Upper lobe of left lung (tissue), 4 donors: ENCODE data around the gene KSR2.

Experiments
- POLR2A ChIP-seq, 4 donors: fragments of 450-650 bp; IDR thresholded peaks; one replicate each; pipeline ENCODE4 v1.5.1; 2016 to 2017; ENCODE audit warnings: antibody characterized with exemption in 4 of 4, mild to moderate bottlenecking in 2 of 4
- POLR2AphosphoS5 ChIP-seq, 2 donors: sonication (generic); formaldehyde crosslinking; IDR thresholded peaks; one replicate each; pipeline ENCODE4 v1.5.1; 2017; ENCODE audit warnings: antibody characterized with exemption in 2 of 2
- TF ChIP-seq, protein P1 (sequence below), 6 experiments: fragments of 450-650 bp in 4 of 6; fragments of 200-600 bp in 2 of 6; sonication (generic) in 2 of 6; IDR thresholded peaks; one replicate each; pipeline ENCODE4 v1.5.1; 2016 to 2019; ENCODE audit warnings: antibody characterized with exemption in 6 of 6

GRCh38 chr12:117762143-117762542 lies 206.6 kb downstream of the KSR2 start:
- TF ChIP-seq POLR2A (IDR thresholded peaks at IDR 0.05) (no peak), POLR2AphosphoS5 (IDR thresholded peaks at IDR 0.05) (no peak)
- TF ChIP-seq, protein P1, sequence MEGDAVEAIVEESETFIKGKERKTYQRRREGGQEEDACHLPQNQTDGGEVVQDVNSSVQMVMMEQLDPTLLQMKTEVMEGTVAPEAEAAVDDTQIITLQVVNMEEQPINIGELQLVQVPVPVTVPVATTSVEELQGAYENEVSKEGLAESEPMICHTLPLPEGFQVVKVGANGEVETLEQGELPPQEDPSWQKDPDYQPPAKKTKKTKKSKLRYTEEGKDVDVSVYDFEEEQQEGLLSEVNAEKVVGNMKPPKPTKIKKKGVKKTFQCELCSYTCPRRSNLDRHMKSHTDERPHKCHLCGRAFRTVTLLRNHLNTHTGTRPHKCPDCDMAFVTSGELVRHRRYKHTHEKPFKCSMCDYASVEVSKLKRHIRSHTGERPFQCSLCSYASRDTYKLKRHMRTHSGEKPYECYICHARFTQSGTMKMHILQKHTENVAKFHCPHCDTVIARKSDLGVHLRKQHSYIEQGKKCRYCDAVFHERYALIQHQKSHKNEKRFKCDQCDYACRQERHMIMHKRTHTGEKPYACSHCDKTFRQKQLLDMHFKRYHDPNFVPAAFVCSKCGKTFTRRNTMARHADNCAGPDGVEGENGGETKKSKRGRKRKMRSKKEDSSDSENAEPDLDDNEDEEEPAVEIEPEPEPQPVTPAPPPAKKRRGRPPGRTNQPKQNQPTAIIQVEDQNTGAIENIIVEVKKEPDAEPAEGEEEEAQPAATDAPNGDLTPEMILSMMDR (IDR thresholded peaks at IDR 0.05) = no peak
